DMS 273 treated with DMSO at 0.1 percent for 48 hours (cell line): Measurements from ENCODE around the gene SETBP1.
A peak's percentile ranks its signal among the peaks of the same experiment; 100 is the strongest.

Experiments
- DNase-seq: peaks from one replicate; lab custom pipeline; 2025; lab: John Stamatoyannopoulos, UW

SETBP1 gene

GRCh38 chr18:45026162-45026561, 345.5 kb downstream of the SETBP1 start:
- no peak for DNase-seq

DNA sequence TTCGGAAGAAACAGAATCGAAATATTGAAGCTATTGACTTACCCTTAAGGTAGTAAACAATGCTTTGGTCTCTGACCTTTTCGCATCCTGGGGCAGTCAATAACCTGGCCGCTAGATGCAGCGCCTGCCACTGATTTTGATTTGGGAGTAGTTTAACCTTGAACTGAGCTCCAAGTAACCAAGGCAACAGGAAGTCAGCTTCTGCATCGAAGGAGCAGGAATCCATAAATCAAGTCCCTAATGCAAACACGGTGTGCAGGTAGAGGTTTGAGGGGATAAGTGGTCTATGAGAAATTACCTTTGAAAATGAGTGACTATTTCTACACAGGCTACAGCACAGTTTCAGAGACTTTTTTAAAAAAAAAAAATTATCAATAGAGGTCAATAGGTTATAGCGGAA, 353.5 kb downstream of the SETBP1 start:
- DNase-seq: no peak

GRCh38 chr18:45037618-45038017, 356.9 kb downstream of the SETBP1 start:
- DNase-seq: no peak

DNA sequence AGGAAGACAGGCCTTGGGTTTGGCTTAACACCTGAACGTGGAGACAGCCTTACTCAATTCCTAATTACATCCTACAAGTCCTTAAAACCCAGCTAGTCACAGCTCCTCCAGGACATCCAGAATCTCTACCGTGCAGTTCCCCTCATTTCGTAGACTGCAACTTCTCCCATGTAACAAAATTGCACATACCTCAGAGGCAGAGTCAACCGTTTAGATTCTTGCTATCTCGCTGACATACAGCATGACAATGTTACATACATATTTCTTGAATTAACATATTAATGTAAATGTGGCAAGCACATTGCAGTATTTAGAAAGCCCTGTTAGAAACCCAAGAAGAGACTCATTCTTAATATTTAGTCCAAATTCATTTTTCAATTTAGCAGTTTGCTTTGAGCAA, 358.7 kb downstream of the SETBP1 start:
- DNase-seq: no peak

DNA sequence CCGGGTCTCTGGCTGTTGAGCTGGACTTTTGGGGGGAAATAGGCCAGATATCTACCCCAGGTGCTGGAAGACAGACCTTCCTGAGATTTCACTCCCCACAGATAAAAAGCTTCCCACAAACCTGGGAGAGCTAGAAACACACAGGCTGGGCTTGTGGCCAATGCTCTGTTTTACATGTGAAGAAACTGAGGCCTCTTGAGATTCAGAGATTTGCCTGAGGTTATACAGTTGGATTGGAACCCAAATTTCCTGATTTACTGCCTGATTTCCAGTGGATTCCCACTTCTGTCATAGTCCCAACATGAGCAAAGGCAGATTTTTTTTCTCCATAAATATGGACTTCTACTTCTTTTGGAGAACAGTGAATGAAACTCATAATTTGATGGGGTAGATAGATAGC, 360.2 kb downstream of the SETBP1 start:
- DNase-seq: no peak

DNA sequence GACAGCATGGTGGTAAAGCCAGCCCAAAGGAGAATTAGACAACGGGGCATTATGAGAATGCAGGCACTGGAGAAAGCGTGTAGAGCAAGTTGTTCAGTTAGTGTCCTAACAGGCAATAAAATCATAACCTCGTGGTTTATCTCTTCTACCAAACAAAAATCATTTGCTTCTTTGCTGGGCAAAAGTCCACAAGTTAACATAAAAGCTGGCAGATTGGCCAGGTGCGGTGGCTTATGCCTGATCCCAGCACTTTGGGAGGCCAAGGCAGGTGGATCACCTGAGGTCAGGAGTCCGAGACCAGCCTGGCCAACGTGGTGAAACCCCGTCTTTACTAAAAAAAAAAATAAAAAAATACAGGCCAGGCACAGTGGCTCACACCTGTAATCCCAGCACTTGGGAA, 364.1 kb downstream of the SETBP1 start:
- no peak for DNase-seq

DNA sequence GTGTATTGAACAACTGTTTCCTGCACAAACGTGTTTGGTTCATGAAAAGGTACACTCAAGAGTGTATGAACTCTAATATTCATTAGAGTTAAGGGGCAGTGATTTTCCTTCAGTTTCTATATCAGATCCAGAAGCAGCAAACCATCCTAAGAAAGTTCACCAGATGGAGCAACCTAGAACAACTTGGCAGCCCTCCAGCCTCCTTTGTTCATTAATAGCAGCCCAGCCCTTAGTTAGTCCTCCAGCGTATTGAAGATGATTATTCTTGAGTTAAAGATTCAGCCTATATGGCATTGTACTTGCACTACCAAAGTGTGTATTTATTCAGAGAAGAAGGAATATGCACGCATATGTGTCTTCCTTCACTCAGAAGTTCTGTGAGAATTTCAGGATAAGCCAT, 365.5 kb downstream of the SETBP1 start:
- DNase-seq: peak; percentile 66

DNA sequence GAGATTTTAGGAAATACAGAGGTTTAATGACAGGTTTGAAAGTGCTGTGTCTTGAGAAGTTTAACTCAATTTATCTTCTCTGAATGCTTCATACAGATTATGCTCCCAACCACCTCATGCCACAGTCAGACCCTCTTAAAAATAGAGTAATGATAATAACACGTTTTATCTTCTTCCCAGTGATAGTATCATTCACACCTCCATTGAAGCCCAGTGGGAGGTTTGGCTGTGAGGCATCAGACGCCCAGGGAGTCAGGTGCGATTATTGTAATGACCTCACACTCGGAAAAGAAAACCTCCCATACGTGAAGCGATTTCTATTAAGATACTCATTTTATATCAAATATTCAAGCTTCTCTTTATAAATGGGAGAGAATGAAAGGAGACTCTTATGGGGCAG, 366.3 kb downstream of the SETBP1 start:
- no peak for DNase-seq

DNA sequence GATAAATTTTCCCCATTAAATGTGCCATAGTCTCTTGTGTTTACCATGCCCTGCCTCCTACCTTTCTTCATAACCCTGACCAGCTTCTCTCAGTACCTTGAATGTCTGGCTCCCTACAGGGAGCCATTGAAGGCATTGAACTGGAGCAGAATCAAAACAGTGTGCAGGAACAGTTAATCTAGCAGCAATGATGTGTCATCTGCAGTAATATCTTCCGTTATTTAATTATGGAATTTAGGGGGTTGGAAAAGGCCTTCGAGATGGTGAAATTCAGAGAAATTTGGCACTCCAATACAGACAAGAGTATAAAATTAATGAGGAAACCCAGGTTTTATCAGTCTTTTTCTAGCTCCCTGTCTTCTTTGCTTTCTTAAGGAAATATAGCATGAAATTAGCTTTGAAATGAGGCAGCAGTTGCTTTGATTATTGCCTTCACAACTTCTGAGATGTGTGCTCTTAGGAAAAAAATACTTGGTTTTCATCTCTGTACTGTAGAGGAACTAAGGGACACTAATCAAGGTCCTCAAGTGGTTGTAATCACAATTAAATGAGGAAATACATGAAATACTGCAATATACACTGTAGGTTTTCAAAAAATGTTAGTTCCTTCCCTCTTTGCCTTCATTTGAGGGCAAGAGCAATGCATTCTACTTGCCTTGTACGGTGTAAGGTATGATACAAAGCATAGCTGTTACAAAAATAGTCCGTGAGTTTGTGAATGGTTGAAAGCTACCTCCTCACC, 369.1 kb downstream of the SETBP1 start:
- no peak for DNase-seq

DNA sequence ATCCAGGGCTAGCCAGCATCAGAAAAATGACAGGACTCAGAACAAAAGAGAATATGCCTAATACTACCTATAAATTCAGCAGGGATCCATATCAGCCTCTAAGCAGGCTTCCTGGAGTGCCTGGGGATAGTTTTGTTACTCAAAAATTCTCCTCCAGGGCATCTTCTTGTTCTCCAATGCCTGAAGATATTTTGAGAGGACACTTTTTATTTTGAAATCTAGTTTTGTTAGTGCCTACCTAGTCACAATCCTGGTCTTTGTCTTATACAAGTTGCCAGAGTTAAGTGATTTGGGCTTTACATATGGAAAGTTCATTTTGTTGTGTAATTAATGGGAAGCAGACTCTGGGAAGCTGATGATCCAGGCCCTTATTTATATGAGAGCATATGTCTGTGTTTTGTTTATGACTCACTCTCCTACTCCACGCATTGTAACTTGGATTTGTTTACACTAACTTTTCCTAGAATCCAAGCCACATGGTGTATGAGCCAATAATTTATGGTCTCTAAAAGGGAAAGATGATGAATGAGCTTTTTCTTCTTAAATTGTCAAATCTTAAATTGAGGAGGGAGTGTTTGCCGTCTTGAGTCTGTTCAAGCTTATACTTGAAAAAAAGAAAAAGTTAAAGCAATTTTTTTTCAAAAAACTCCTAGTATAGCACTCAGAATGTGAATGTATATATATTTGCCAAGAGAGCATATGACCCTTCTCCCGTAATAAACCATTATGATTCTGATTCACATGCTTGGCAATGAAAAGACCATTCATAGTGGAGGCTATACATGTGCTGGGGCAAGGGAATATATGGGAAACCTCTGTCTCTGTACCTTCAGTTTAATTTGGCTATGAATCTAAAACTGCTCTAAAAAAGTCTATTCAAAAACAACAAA, 370.3 kb downstream of the SETBP1 start:
- peak; percentile 91 for DNase-seq

DNA sequence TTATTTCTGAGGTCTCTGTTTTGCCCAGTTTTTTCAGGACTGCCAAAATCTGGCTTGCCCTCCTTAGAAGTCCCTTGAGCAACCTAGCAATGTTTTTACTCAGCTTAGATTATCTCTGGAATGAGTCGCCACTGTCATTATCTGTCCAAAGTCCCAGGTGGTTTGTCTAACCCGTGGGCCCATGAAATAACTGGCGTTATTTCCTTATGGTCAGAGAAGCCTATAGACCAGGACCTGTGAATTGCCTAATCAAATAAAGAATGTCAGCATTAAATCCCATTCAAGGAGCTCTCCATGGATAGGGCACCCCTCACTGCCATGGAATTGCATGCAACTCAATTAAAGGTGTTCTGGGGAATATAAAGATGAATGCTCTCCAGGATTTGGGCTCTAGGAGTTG, 373.9 kb downstream of the SETBP1 start:
- DNase-seq: no peak

DNA sequence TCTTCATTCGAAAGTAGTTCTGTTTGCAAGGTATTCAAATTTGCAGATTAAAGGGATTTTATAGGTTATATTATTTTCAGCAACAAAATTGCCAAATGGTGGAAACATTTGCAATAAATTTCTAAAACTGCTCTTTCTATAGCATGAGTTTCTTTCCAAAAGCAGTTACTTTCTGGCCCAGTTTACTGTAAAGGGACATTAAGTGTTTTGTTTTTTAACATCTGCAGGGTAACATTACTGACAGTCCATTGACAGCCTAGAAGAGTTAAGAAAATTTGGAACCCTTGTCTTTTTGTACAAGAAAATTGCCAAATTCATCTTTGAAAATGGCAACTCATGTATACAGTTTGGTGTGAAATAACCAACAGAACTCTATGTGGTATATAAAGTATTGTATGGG, 375.1 kb downstream of the SETBP1 start:
- no peak for DNase-seq

- no peak for DNase-seq
Observed at GRCh38 chr18:45056926-45057325, 376.2 kb downstream of the SETBP1 start.

GRCh38 chr18:45057955-45058600, 377.4 kb downstream of the SETBP1 start:
- no peak for DNase-seq

- no peak for DNase-seq
Observed at GRCh38 chr18:45059695-45060094, 379.0 kb downstream of the SETBP1 start.

- no peak for DNase-seq
Observed at GRCh38 chr18:45060102-45060501, 379.4 kb downstream of the SETBP1 start.

GRCh38 chr18:45061359-45061758, 380.7 kb downstream of the SETBP1 start:
- DNase-seq: no peak

- DNase-seq: no peak
Observed at GRCh38 chr18:45063246-45064038, 382.8 kb downstream of the SETBP1 start.

GRCh38 chr18:45066210-45066609, 385.5 kb downstream of the SETBP1 start:
- DNase-seq: no peak

DNA sequence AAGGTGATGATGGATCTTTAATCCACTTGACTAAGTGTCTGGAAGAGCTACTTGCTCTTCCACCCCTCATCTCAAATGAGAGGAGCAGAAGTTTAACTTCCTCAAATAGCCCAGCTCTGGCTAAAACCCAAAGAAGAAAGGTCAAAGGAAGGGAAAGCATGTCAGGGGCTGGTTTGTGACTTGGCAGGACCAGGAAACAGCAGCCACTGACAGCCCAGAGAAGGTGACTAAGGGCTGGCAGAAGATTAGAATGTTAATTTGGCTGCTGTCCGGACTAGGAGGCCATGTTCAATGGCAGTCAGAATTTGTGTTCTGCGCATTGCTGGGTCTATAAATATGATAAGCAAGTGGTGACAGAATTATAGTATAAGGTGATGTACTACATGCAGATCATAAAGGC, 386.2 kb downstream of the SETBP1 start:
- no peak for DNase-seq

GRCh38 chr18:45068400-45069094, 387.9 kb downstream of the SETBP1 start:
- DNase-seq: no peak
